ENCODE results near the gene TNNC2. TPM values are rescaled to one million over a fixed set of nuclear protein-coding genes. Genes with fewer than 3 reads are reported as not detected.
"Not testable (repeated sequence)": the region's sequence is repeated elsewhere in the genome, so short reads cannot be mapped to it uniquely, and the experiment has no call there.

The TNNC2 gene
- total and polyA plus RNA-seq, 2 of the 13 experiments (the other 11 are each of a cell fraction or from before 2014, with no cell fraction given): 1.8 to 4.7 TPM

- TF ChIP-seq FOXC1 (CRISPR knock-in tag; IDR thresholded peaks at IDR 0.05; ENCODE audit: borderline replicate concordance) (peak; percentile 66; the same call in 1 of the 2 replicates), NR2F6 (CRISPR knock-in tag; IDR thresholded peaks at IDR 0.05) (peak; percentile 61; the same call in 1 of the 2 replicates), SMAD3 (CRISPR knock-in tag; IDR thresholded peaks at IDR 0.05) (0 out of 2 replicates have a peak, but pooled peaks have one; percentile 28), ATF4 (CRISPR knock-in tag; IDR thresholded peaks at IDR 0.05) (peak in 1 of 2 experiments; percentile 77; a peak in 2 of 4 replicates), BCL6 (CRISPR knock-in tag; IDR thresholded peaks at IDR 0.05) (peak; percentile 58), MYC (CRISPR knock-in tag; IDR thresholded peaks at IDR 0.05; ENCODE audit: borderline replicate concordance) (peak; percentile 19; the same call in 1 of the 2 replicates), THRA (CRISPR knock-in tag; IDR thresholded peaks at IDR 0.05; ENCODE audit: borderline replicate concordance) (peak; percentile 92; the same call in 1 of the 2 replicates), HNF4A (CRISPR knock-in tag; IDR thresholded peaks at IDR 0.05) (peak; percentile 63), ZNF264 (CRISPR knock-in tag; IDR thresholded peaks at IDR 0.05) (peak; percentile 67; the same call in 1 of the 2 replicates), TCF7 (IDR thresholded peaks at IDR 0.05; ENCODE audit: low read depth) (peak; percentile 84), ZNF766 (CRISPR knock-in tag; IDR thresholded peaks at IDR 0.05; ENCODE audit: borderline replicate concordance) (peak; percentile 71; the same call in 1 of the 2 replicates), ZGPAT (CRISPR knock-in tag; IDR thresholded peaks at IDR 0.05) (peak; percentile 60; the same call in 1 of the 2 replicates), ATF3 (CRISPR knock-in tag; IDR thresholded peaks at IDR 0.05) (0 out of 2 replicates have a peak, but pooled peaks have one; percentile 26), ZNF614 (CRISPR knock-in tag; IDR thresholded peaks at IDR 0.05; ENCODE audit: borderline replicate concordance) (peak; percentile 71; the same call in 1 of the 2 replicates), FOXP1 (CRISPR knock-in tag; IDR thresholded peaks at IDR 0.05) (peak; percentile 46; the same call in 1 of the 2 replicates), ZBTB26 (CRISPR knock-in tag; IDR thresholded peaks at IDR 0.05; ENCODE audit: borderline replicate concordance) (0 out of 2 replicates have a peak, but pooled peaks have one; percentile 34), REPIN1 (CRISPR knock-in tag; IDR thresholded peaks at IDR 0.05; ENCODE audit: borderline replicate concordance, low read depth) (peak; percentile 70; the same call in 1 of the 2 replicates), ATF2 (CRISPR knock-in tag; IDR thresholded peaks at IDR 0.05) (peak; percentile 64), KAT8 (CRISPR knock-in tag; IDR thresholded peaks at IDR 0.05) (peak; percentile 38; the same call in 1 of the 2 replicates), NONO (CRISPR knock-in tag; conservative IDR thresholded peaks at IDR 0.05) (peak; percentile 43; the same call in 1 of the 2 replicates), ZNF414 (CRISPR knock-in tag; IDR thresholded peaks at IDR 0.05) (0 out of 2 replicates have a peak, but pooled peaks have one; percentile 36)
- TF ChIP-seq NR2F6, FOXP1, NONO (IDR thresholded peaks at IDR 0.05): not testable (repeated sequence)
Observed at GRCh38 chr20:45829673-45830106, 2.6 kb upstream of the TNNC2 start (continued).
